C4-2B (cell line): ENCODE data around the gene TGFA.
A peak's percentile ranks its signal among the peaks of the same experiment; 100 is the strongest.

ENCODE experiments used
- H3K27ac ChIP-seq: fragments of 450-650 bp; 2 replicates; pipeline ENCODE4 v1.5.1; 2017
- ZFX ChIP-seq: fragments of 450-650 bp; IDR thresholded peaks from 2 replicates; pipeline ENCODE4 v1.6.1; 2017
- TF ChIP-seq, protein P1 (sequence below): fragments of 450-650 bp; conservative IDR thresholded peaks from 2 replicates; pipeline ENCODE4 v1.5.1; 2017; ENCODE audit warnings: mild to moderate bottlenecking

The TGFA gene

GRCh38 chr2:70523996-70524965 is 29.3 kb downstream of the TGFA start:
- peak overlapping the region; percentile 62 for H3K27ac ChIP-seq
- TF ChIP-seq, protein P1, sequence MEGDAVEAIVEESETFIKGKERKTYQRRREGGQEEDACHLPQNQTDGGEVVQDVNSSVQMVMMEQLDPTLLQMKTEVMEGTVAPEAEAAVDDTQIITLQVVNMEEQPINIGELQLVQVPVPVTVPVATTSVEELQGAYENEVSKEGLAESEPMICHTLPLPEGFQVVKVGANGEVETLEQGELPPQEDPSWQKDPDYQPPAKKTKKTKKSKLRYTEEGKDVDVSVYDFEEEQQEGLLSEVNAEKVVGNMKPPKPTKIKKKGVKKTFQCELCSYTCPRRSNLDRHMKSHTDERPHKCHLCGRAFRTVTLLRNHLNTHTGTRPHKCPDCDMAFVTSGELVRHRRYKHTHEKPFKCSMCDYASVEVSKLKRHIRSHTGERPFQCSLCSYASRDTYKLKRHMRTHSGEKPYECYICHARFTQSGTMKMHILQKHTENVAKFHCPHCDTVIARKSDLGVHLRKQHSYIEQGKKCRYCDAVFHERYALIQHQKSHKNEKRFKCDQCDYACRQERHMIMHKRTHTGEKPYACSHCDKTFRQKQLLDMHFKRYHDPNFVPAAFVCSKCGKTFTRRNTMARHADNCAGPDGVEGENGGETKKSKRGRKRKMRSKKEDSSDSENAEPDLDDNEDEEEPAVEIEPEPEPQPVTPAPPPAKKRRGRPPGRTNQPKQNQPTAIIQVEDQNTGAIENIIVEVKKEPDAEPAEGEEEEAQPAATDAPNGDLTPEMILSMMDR: no peak
- no peak for TF ChIP-seq ZFX

DNA sequence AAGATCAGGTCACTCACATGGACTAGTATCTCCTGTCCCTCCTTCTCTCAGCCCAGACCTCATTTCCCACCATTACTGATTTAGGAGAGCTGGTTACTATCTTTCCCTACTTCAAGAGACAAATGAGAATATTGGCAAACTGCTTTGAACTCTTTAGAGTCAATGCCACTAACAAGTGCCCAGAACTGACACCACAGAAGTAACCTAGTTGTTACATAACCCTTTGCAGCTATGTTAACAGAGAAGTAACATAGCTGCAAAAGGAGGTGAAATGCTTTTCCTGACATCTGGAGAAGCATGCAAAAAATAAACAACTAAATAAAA is 30.0 kb downstream of the TGFA start:
- no peak overlapping the region for H3K27ac ChIP-seq
- TF ChIP-seq ZFX: no peak
- TF ChIP-seq, protein P1: no peak

GRCh38 chr2:70522627-70523026 is 31.0 kb downstream of the TGFA start:
- no peak for TF ChIP-seq ZFX
- TF ChIP-seq, protein P1: no peak
- H3K27ac ChIP-seq: no peak overlapping the region

- TF ChIP-seq, protein P1: no peak
- TF ChIP-seq ZFX: no peak
- H3K27ac ChIP-seq: no peak overlapping the region
Measured at GRCh38 chr2:70520825-70521224, 32.8 kb downstream of the TGFA start.

DNA sequence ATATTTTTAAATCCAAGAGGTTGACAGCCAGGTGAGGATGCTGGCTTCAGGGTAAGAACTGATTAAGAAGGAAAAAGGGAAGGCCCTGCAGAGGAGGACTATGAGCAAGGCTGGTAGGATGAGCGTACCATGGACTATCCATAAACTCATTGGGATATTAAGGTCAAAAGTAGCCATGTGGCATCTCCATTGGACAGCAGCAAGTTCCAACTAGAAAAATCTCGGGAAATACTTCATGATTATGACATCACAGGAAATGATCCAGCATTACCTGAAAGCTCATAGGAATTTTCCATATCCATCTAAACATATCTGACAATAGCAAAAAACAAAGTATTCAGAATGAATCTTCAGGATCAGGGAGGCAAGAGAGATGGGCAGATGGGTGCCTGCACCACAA is 34.2 kb downstream of the TGFA start:
- no peak for TF ChIP-seq ZFX
- TF ChIP-seq, protein P1: no peak

DNA sequence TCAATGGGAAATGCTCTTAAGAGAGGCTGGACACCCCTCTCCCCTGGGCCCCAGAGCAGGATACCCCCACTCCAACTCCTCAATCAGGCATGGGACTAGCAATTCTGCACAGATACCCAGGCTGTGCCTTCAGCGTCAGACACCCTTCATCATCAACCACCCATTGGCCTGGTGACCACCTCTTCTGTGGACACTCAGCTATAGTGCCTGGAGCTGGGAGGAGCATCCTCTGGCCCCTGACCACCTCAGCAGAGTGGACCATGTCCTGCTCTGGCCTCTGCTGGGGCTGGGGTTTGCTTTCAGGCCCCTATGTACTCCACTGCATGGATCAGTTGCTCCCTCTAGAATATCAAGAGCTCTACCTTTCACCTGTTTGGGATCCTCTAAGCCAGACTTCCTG is 35.1 kb downstream of the TGFA start:
- TF ChIP-seq ZFX: no peak
- TF ChIP-seq, protein P1: no peak
- H3K27ac ChIP-seq: no peak overlapping the region

More for the DNA sequence above, 34.2 kb downstream of the TGFA start:
- no peak overlapping the region for H3K27ac ChIP-seq

DNA sequence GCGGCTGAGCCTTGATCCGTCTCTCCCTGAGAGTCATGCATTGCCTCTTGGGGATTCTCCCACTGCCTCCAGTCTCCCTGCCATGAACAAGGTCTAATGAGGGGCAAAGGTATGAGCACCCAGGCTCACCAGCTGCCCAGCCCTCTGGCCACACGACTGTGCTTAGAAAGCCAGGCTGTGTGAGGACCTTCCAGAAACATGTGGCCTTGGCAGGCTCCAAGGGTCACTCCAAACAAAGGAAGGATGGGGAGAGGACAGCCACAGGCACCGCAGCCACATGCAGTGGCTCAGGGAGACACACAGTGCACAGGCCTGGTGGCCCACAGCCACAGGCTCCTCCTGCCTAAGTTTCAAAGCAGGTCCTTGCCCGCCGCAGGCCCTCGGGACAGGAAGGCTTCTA is 35.8 kb downstream of the TGFA start:
- no peak for TF ChIP-seq ZFX
- TF ChIP-seq, protein P1: no peak
- H3K27ac ChIP-seq: no peak overlapping the region
